Measurements from ENCODE around the gene GPR4. TPM values are rescaled to one million over a fixed set of nuclear protein-coding genes. Genes with fewer than 3 reads are reported as not detected.

GPR4 gene
- total RNA-seq, 1 experiment from 2014 or later, result 0.07 TPM

- Mint-ChIP-seq H3K27ac (peak overlapping the region in 1 of 3 experiments; percentile 76; a peak in 2 of 7 replicates), H3K4me3 (peak overlapping the region in 1 of 2 experiments; percentile 61; a peak in 2 of 5 replicates), H3K27me3 (ENCODE audit: low read depth) (peaks cover 1% of the 10 kb centered on the region; the same call in 1 of the 2 replicates), H3K4me1 (peaks cover 25 to 36% of the 10 kb centered on the region in 2 experiments), H3K9me3 (no peaks in the 10 kb centered on the region), H3K36me3 (ENCODE audit: insufficient read depth in 1 of 3, low read depth in 3 of 3) (peaks cover 0 to 10% (median 4%) of the 10 kb centered on the region in 3 experiments; a peak in 5 of 7 replicates)
- Histone ChIP-seq H3K4ac (ENCODE audit: low read depth, low read length) (no peak overlapping the region), H4K8ac (replicated peaks; ENCODE audit: insufficient read length, low read depth, low read length) (no peak overlapping the region), H2BK15ac (ENCODE audit: low read depth, low read length) (no peak overlapping the region), H3K9ac (ENCODE audit: extremely low read depth, insufficient read length, low read length) (no peak overlapping the region), H3K79me2 (ENCODE audit: insufficient read depth, low read length) (peaks cover 2% of the 10 kb centered on the region; the same call in 1 of the 2 replicates), H4K91ac (ENCODE audit: insufficient read length, low read depth, low read length) (no peak overlapping the region), H4K20me1 (ENCODE audit: control insufficient read depth, insufficient read depth, insufficient read length) (no peaks in the 10 kb centered on the region), H2BK12ac (ENCODE audit: insufficient read length, low read depth, low read length) (no peak overlapping the region), H3K9me3 (ENCODE audit: control insufficient read depth, low read depth, low read length) (no peaks in the 10 kb centered on the region), H3K14ac (ENCODE audit: insufficient read depth, low read length) (no peak overlapping the region), H3K27ac (ENCODE audit: insufficient read length, low read depth, low read length) (no peak overlapping the region), H2AK5ac (ENCODE audit: insufficient read length, low read length) (no peak overlapping the region), H3K79me1 (ENCODE audit: insufficient read depth, low read depth, low read length, poor library complexity, severe bottlenecking) (no peaks in the 10 kb centered on the region), H2BK120ac (ENCODE audit: low read depth, low read length, poor library complexity, severe bottlenecking) (no peak overlapping the region), H2AFZ (ENCODE audit: low read length) (no peak overlapping the region), H3K56ac (ENCODE audit: insufficient read length, low read depth, low read length) (no peak overlapping the region), H3K4me2 (ENCODE audit: insufficient read depth, insufficient read length, low read length) (no peak overlapping the region), H3T11ph (ENCODE audit: low read length) (no peak overlapping the region), H4K5ac (ENCODE audit: insufficient read length, low read depth, low read length) (no peak overlapping the region), H3K23me2 (ENCODE audit: insufficient read length, low read depth, low read length, poor library complexity, severe bottlenecking) (peaks cover 3% of the 10 kb centered on the region), H3K27me3 (ENCODE audit: insufficient read depth, low read length) (no peaks in the 10 kb centered on the region), H3K4me1 (ENCODE audit: insufficient read depth, low read length) (peaks cover 6% of the 10 kb centered on the region; the same call in 1 of the 2 replicates), H3K18ac (ENCODE audit: insufficient read length, low read depth, low read length) (no peak overlapping the region), H2BK5ac (ENCODE audit: insufficient read length, low read length) (no peak overlapping the region), H2BK20ac (ENCODE audit: low read depth, low read length, poor library complexity, severe bottlenecking) (no peak overlapping the region), H3K23ac (ENCODE audit: insufficient read length, low read depth, low read length) (no peak overlapping the region)
- DNase-seq, result no peak
- TF ChIP-seq, protein P1, sequence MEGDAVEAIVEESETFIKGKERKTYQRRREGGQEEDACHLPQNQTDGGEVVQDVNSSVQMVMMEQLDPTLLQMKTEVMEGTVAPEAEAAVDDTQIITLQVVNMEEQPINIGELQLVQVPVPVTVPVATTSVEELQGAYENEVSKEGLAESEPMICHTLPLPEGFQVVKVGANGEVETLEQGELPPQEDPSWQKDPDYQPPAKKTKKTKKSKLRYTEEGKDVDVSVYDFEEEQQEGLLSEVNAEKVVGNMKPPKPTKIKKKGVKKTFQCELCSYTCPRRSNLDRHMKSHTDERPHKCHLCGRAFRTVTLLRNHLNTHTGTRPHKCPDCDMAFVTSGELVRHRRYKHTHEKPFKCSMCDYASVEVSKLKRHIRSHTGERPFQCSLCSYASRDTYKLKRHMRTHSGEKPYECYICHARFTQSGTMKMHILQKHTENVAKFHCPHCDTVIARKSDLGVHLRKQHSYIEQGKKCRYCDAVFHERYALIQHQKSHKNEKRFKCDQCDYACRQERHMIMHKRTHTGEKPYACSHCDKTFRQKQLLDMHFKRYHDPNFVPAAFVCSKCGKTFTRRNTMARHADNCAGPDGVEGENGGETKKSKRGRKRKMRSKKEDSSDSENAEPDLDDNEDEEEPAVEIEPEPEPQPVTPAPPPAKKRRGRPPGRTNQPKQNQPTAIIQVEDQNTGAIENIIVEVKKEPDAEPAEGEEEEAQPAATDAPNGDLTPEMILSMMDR (conservative IDR thresholded peaks at IDR 0.05), result no peak
- no CpG with 5 or more reads among the region's 5 CpGs for WGBS (ENCODE audit: extremely low coverage, insufficient read length, low lambda C conversion rate)
Observed at GRCh38 chr19:45578861-45579260, 23.2 kb downstream of the GPR4 start.
